ENCODE results near the gene EGLN1.
A peak's percentile ranks its signal among the peaks of the same experiment; 100 is the strongest.

EGLN1 gene

DNA sequence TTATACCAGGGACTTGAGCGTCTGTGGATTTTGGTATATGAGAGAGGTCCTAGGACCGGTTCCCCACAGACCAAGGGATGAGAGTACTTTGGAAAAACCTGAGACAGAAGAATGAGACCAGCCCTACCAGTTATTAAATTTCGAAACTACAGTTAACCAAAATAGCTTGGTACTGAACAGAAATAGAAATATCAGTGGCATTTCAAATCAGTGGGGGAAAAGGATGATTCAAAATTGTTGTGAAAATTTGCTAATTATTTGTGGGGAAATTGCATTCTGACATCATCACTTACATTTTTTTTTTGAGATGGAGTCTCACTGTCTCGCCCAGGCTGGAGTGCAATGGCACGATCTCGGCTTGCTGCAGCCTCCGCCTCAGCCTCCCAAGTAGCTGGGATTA lies 92.6 kb downstream of the EGLN1 start:
- POLR2A ChIA-PET = interaction anchor here (0.7 kb wide), 1 partner anchor 1562 kb away, joined by 3 read pairs; no protein-coding TSS in a partner anchor

DNA sequence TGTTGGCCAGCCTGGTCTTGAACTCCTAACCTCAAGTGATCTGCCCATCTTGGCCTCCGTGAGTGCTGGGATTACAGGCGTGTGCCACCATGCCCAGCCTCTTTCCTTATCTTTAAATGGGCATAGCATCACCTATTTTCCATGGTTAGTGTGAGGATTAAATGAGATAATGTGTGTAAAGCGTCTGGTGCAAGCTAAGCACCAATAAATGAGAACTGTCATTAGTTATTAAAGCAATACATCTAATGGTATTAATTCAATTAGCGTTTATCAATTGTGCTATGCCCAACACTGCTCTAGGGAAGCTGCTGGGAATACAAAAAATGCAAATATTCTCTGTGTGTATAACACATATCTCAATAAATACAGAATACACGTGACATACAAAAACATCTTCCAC lies 94.5 kb downstream of the EGLN1 start:
- TF ChIP-seq ZNF664 (tag by site-specific recombination; IDR thresholded peaks at IDR 0.05) = peak; percentile 98
- no peak for TF ChIP-seq ZNF555 (tag by site-specific recombination; conservative IDR thresholded peaks at IDR 0.05)
- peaks cover 6% of the 10 kb centered on the region for H3K4me1 ChIP-seq (ENCODE audit: control insufficient read depth, insufficient read depth, low read length)
- ChIA-PET CTCF (interaction anchor here (0.6 kb wide), 1 partner anchor 145 kb away, joined by 3 read pairs; no protein-coding TSS in a partner anchor), POLR2A (interaction anchor here (1.3 kb wide), 1 partner anchor 10 kb away, joined by 3 read pairs; the partner anchor contains the start of gene EXOC8)
- no peaks in the 10 kb centered on the region for H3K9me3 ChIP-seq (ENCODE audit: control insufficient read depth, insufficient read depth, low read depth, low read length)
- H3K36me3 ChIP-seq (ENCODE audit: control insufficient read depth in 2 of 2, insufficient read depth in 1 of 2, low read length in 2 of 2) = no peaks in the 10 kb centered on the region; a peak in 1 of 3 replicates
- no peak overlapping the region for H3K4me3 ChIP-seq (ENCODE audit: low read depth, low read length)
- H3K27ac ChIP-seq (ENCODE audit: extremely low read depth, low read depth, low read length) = no peak overlapping the region

More for the DNA sequence above, 92.6 kb downstream of the EGLN1 start:
- no peaks in the 10 kb centered on the region; a peak in 1 of 3 replicates for H3K36me3 ChIP-seq (ENCODE audit: control insufficient read depth in 2 of 2, insufficient read depth in 1 of 2, low read length in 2 of 2)
- H3K9me3 ChIP-seq (ENCODE audit: control insufficient read depth, insufficient read depth, low read depth, low read length) = no peaks in the 10 kb centered on the region
- peak; percentile 46; the same call in 1 of the 2 replicates for TF ChIP-seq ZNF121 (tag by site-specific recombination; IDR thresholded peaks at IDR 0.05)
- no peak for TF ChIP-seq ZNF664 (tag by site-specific recombination; IDR thresholded peaks at IDR 0.05)
- no peak for TF ChIP-seq ZNF585B (tag by site-specific recombination; IDR thresholded peaks at IDR 0.05)
- TF ChIP-seq ZNF768 (tag by site-specific recombination; IDR thresholded peaks at IDR 0.05) = no peak
- TF ChIP-seq, protein P1, sequence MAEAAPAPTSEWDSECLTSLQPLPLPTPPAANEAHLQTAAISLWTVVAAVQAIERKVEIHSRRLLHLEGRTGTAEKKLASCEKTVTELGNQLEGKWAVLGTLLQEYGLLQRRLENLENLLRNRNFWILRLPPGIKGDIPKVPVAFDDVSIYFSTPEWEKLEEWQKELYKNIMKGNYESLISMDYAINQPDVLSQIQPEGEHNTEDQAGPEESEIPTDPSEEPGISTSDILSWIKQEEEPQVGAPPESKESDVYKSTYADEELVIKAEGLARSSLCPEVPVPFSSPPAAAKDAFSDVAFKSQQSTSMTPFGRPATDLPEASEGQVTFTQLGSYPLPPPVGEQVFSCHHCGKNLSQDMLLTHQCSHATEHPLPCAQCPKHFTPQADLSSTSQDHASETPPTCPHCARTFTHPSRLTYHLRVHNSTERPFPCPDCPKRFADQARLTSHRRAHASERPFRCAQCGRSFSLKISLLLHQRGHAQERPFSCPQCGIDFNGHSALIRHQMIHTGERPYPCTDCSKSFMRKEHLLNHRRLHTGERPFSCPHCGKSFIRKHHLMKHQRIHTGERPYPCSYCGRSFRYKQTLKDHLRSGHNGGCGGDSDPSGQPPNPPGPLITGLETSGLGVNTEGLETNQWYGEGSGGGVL (tag by site-specific recombination; IDR thresholded peaks at IDR 0.05) = no peak
- CTCF ChIA-PET = no interaction called here
- no peak overlapping the region for H3K27ac ChIP-seq (ENCODE audit: extremely low read depth, low read depth, low read length)
- peaks cover 11% of the 10 kb centered on the region for H3K4me1 ChIP-seq (ENCODE audit: control insufficient read depth, insufficient read depth, low read length)
- no peak overlapping the region for H3K4me3 ChIP-seq (ENCODE audit: low read depth, low read length)

DNA sequence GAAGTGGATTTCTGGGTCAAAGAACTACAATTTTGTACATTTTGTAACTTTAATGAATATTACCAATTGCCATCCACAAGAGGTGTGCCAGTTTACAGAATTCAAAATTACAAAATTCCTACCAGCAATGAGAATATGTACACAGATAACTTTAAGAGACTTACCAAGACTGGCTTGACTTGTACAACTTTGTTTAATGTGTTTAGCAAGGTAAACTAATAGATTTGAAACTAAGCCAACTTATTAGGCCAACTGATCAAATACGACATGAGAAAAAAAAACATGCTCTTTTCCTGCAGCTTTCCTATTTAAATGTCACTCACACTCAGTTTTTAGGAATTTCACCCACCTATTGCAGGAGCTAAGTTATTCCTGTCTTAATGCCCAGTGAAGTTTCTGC lies 95.8 kb downstream of the EGLN1 start:
- Histone ChIP-seq H3K36me3 (ENCODE audit: control insufficient read depth in 2 of 2, insufficient read depth in 1 of 2, low read length in 2 of 2) (no peaks in the 10 kb centered on the region; a peak in 1 of 3 replicates), H3K27ac (ENCODE audit: extremely low read depth, low read depth, low read length) (no peak overlapping the region), H3K9me3 (ENCODE audit: control insufficient read depth, insufficient read depth, low read depth, low read length) (no peaks in the 10 kb centered on the region), H3K4me3 (ENCODE audit: low read depth, low read length) (no peak overlapping the region), H3K4me1 (ENCODE audit: control insufficient read depth, insufficient read depth, low read length) (0 out of 2 replicates have a peak, but pooled peaks cover 4% of the 10 kb centered on the region)
- TF ChIP-seq MEIS1 (CRISPR knock-in tag; IDR thresholded peaks at IDR 0.05; ENCODE audit: borderline replicate concordance) = no peak
- TF ChIP-seq ZBTB8A (tag by site-specific recombination; IDR thresholded peaks at IDR 0.05) = no peak
- TF ChIP-seq ZNF677 (tag by site-specific recombination; IDR thresholded peaks at IDR 0.05) = no peak
- no peak for TF ChIP-seq ZNF221 (tag by site-specific recombination; IDR thresholded peaks at IDR 0.05; ENCODE audit: borderline replicate concordance)
- no peak for TF ChIP-seq TCF7L2 (IDR thresholded peaks at IDR 0.05; ENCODE audit: borderline replicate concordance, low read depth, low read length)
- TF ChIP-seq ZNF239 (tag by site-specific recombination; IDR thresholded peaks at IDR 0.05) = no peak
- TF ChIP-seq, protein P2, sequence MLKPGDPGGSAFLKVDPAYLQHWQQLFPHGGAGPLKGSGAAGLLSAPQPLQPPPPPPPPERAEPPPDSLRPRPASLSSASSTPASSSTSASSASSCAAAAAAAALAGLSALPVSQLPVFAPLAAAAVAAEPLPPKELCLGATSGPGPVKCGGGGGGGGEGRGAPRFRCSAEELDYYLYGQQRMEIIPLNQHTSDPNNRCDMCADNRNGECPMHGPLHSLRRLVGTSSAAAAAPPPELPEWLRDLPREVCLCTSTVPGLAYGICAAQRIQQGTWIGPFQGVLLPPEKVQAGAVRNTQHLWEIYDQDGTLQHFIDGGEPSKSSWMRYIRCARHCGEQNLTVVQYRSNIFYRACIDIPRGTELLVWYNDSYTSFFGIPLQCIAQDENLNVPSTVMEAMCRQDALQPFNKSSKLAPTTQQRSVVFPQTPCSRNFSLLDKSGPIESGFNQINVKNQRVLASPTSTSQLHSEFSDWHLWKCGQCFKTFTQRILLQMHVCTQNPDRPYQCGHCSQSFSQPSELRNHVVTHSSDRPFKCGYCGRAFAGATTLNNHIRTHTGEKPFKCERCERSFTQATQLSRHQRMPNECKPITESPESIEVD (tag by site-specific recombination; IDR thresholded peaks at IDR 0.05) = no peak
- TF ChIP-seq ZNF404 (tag by site-specific recombination; IDR thresholded peaks at IDR 0.05) = no peak
- TF ChIP-seq, protein P3, sequence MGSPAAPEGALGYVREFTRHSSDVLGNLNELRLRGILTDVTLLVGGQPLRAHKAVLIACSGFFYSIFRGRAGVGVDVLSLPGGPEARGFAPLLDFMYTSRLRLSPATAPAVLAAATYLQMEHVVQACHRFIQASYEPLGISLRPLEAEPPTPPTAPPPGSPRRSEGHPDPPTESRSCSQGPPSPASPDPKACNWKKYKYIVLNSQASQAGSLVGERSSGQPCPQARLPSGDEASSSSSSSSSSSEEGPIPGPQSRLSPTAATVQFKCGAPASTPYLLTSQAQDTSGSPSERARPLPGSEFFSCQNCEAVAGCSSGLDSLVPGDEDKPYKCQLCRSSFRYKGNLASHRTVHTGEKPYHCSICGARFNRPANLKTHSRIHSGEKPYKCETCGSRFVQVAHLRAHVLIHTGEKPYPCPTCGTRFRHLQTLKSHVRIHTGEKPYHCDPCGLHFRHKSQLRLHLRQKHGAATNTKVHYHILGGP (tag by site-specific recombination; IDR thresholded peaks at IDR 0.05) = no peak
- no peak for TF ChIP-seq ZNF292 (tag by site-specific recombination; IDR thresholded peaks at IDR 0.05; ENCODE audit: borderline replicate concordance, low read depth)
- TF ChIP-seq, protein P4, sequence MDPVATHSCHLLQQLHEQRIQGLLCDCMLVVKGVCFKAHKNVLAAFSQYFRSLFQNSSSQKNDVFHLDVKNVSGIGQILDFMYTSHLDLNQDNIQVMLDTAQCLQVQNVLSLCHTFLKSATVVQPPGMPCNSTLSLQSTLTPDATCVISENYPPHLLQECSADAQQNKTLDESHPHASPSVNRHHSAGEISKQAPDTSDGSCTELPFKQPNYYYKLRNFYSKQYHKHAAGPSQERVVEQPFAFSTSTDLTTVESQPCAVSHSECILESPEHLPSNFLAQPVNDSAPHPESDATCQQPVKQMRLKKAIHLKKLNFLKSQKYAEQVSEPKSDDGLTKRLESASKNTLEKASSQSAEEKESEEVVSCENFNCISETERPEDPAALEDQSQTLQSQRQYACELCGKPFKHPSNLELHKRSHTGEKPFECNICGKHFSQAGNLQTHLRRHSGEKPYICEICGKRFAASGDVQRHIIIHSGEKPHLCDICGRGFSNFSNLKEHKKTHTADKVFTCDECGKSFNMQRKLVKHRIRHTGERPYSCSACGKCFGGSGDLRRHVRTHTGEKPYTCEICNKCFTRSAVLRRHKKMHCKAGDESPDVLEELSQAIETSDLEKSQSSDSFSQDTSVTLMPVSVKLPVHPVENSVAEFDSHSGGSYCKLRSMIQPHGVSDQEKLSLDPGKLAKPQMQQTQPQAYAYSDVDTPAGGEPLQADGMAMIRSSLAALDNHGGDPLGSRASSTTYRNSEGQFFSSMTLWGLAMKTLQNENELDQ (tag by site-specific recombination; IDR thresholded peaks at IDR 0.05; ENCODE audit: low read depth) = no peak
- TF ChIP-seq ZNF23 (tag by site-specific recombination; IDR thresholded peaks at IDR 0.05; ENCODE audit: borderline replicate concordance) = no peak
- CTCF ChIA-PET = interaction anchor here (0.7 to 2.6 kb wide), 3 partner anchors 11 to 583 kb away, joined by 3 to 21 read pairs (median 5); no protein-coding TSS in a partner anchor
- POLR2A ChIA-PET = interaction anchor here (1.2 kb wide), 1 partner anchor 12 kb away, joined by 3 read pairs; the partner anchor contains the start of genes EXOC8 and SPRTN
